ENCODE results near the gene GRB10.

GRB10 gene

GRCh38 chr7:50754684-50755083 is 28.0 kb downstream of the GRB10 start:
- no peak overlapping the region for H3K9ac ChIP-seq (ENCODE audit: low read length)
- no peak overlapping the region for H3K4me3 ChIP-seq (ENCODE audit: low read length)
- H3K36me3 ChIP-seq (ENCODE audit: control insufficient read depth, insufficient read depth, low read length, severe bottlenecking): peaks cover 3% of the 10 kb centered on the region
- DNase-seq (ENCODE audit: low read depth): no peak
- no peaks in the 10 kb centered on the region for H3K9me3 ChIP-seq (ENCODE audit: control insufficient read depth, low read length)
- H3K27me3 ChIP-seq (replicated peaks; ENCODE audit: control insufficient read depth, insufficient read depth, low read length): no peaks in the 10 kb centered on the region
- no peaks in the 10 kb centered on the region for H3K4me1 ChIP-seq (ENCODE audit: control insufficient read depth, insufficient read depth, low read length)

GRCh38 chr7:50754241-50754640 is 28.5 kb downstream of the GRB10 start:
- no peaks in the 10 kb centered on the region for H3K27me3 ChIP-seq (replicated peaks; ENCODE audit: control insufficient read depth, insufficient read depth, low read length)
- H3K4me1 ChIP-seq (ENCODE audit: control insufficient read depth, insufficient read depth, low read length): no peaks in the 10 kb centered on the region
- DNase-seq (ENCODE audit: low read depth): no peak
- H3K9me3 ChIP-seq (ENCODE audit: control insufficient read depth, low read length): no peaks in the 10 kb centered on the region
- H3K4me3 ChIP-seq (ENCODE audit: low read length): no peak overlapping the region
- H3K36me3 ChIP-seq (ENCODE audit: control insufficient read depth, insufficient read depth, low read length, severe bottlenecking): peaks cover 3% of the 10 kb centered on the region
- no peak overlapping the region for H3K9ac ChIP-seq (ENCODE audit: low read length)

- Histone ChIP-seq H3K4me1 (ENCODE audit: control insufficient read depth, insufficient read depth, low read length) (no peaks in the 10 kb centered on the region), H3K27me3 (replicated peaks; ENCODE audit: control insufficient read depth, insufficient read depth, low read length) (no peaks in the 10 kb centered on the region), H3K9me3 (ENCODE audit: control insufficient read depth, low read length) (no peaks in the 10 kb centered on the region), H3K4me3 (ENCODE audit: low read length) (no peak overlapping the region), H3K36me3 (ENCODE audit: control insufficient read depth, insufficient read depth, low read length, severe bottlenecking) (peaks cover 7% of the 10 kb centered on the region), H3K9ac (ENCODE audit: low read length) (no peak overlapping the region)
- DNase-seq (ENCODE audit: low read depth): no peak
Observed at GRCh38 chr7:50752422-50752821, 30.3 kb downstream of the GRB10 start.

- DNase-seq (ENCODE audit: low read depth): no peak
- Histone ChIP-seq H3K9me3 (ENCODE audit: control insufficient read depth, low read length) (no peaks in the 10 kb centered on the region), H3K27me3 (replicated peaks; ENCODE audit: control insufficient read depth, insufficient read depth, low read length) (no peaks in the 10 kb centered on the region), H3K4me1 (ENCODE audit: control insufficient read depth, insufficient read depth, low read length) (no peaks in the 10 kb centered on the region), H3K4me3 (ENCODE audit: low read length) (no peak overlapping the region), H3K9ac (ENCODE audit: low read length) (no peak overlapping the region), H3K36me3 (ENCODE audit: control insufficient read depth, insufficient read depth, low read length, severe bottlenecking) (peaks cover 8% of the 10 kb centered on the region)
Observed at GRCh38 chr7:50751146-50751545, 31.6 kb downstream of the GRB10 start.

DNA sequence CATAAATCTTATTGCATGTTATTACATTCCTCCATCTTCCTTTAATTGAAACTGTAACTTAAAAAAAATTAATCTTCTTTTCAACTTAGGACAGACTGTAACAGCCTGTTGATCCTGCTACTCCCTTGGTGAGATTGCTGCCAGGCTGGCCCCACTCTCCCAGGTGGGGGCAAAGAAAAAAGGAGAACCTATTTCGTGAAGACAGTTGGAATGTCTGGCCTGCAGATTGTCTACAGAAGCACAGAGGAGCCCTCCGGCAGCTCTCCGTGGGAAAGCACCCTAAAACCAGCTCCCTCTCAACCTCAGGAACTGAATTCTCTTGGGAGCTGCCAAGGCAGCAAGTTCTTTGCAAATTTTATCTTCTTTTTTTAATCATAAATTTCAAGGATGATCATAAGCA is 32.8 kb downstream of the GRB10 start:
- Histone ChIP-seq H3K36me3 (ENCODE audit: control insufficient read depth, insufficient read depth, low read length, severe bottlenecking) (peaks cover 11% of the 10 kb centered on the region), H3K9me3 (ENCODE audit: control insufficient read depth, low read length) (no peaks in the 10 kb centered on the region), H3K27me3 (replicated peaks; ENCODE audit: control insufficient read depth, insufficient read depth, low read length) (no peaks in the 10 kb centered on the region), H3K4me3 (ENCODE audit: low read length) (no peak overlapping the region), H3K4me1 (ENCODE audit: control insufficient read depth, insufficient read depth, low read length) (no peaks in the 10 kb centered on the region), H3K9ac (ENCODE audit: low read length) (no peak overlapping the region)
- DNase-seq (ENCODE audit: low read depth): no peak

GRCh38 chr7:50748472-50748871 is 34.2 kb downstream of the GRB10 start:
- H3K4me3 ChIP-seq (ENCODE audit: low read length): no peak overlapping the region
- H3K9me3 ChIP-seq (ENCODE audit: control insufficient read depth, low read length): no peaks in the 10 kb centered on the region
- H3K4me1 ChIP-seq (ENCODE audit: control insufficient read depth, insufficient read depth, low read length): no peaks in the 10 kb centered on the region
- no peaks in the 10 kb centered on the region for H3K27me3 ChIP-seq (replicated peaks; ENCODE audit: control insufficient read depth, insufficient read depth, low read length)
- H3K9ac ChIP-seq (ENCODE audit: low read length): no peak overlapping the region
- no peak for DNase-seq (ENCODE audit: low read depth)
- peaks cover 14% of the 10 kb centered on the region for H3K36me3 ChIP-seq (ENCODE audit: control insufficient read depth, insufficient read depth, low read length, severe bottlenecking)

GRCh38 chr7:50745835-50746234 is 36.9 kb downstream of the GRB10 start:
- no peaks in the 10 kb centered on the region for H3K9me3 ChIP-seq (ENCODE audit: control insufficient read depth, low read length)
- no peak for DNase-seq (ENCODE audit: low read depth)
- H3K27me3 ChIP-seq (replicated peaks; ENCODE audit: control insufficient read depth, insufficient read depth, low read length): no peaks in the 10 kb centered on the region
- peaks cover 14% of the 10 kb centered on the region for H3K36me3 ChIP-seq (ENCODE audit: control insufficient read depth, insufficient read depth, low read length, severe bottlenecking)
- no peak overlapping the region for H3K4me3 ChIP-seq (ENCODE audit: low read length)
- no peak overlapping the region for H3K9ac ChIP-seq (ENCODE audit: low read length)
- H3K4me1 ChIP-seq (ENCODE audit: control insufficient read depth, insufficient read depth, low read length): no peaks in the 10 kb centered on the region

GRCh38 chr7:50745336-50745735 is 37.4 kb downstream of the GRB10 start:
- Histone ChIP-seq H3K4me1 (ENCODE audit: control insufficient read depth, insufficient read depth, low read length) (no peaks in the 10 kb centered on the region), H3K9ac (ENCODE audit: low read length) (no peak overlapping the region), H3K9me3 (ENCODE audit: control insufficient read depth, low read length) (no peaks in the 10 kb centered on the region), H3K36me3 (ENCODE audit: control insufficient read depth, insufficient read depth, low read length, severe bottlenecking) (peaks cover 14% of the 10 kb centered on the region), H3K27me3 (replicated peaks; ENCODE audit: control insufficient read depth, insufficient read depth, low read length) (no peaks in the 10 kb centered on the region), H3K4me3 (ENCODE audit: low read length) (no peak overlapping the region)
- DNase-seq (ENCODE audit: low read depth): no peak

- Histone ChIP-seq H3K9me3 (ENCODE audit: control insufficient read depth, low read length) (no peaks in the 10 kb centered on the region), H3K36me3 (ENCODE audit: control insufficient read depth, insufficient read depth, low read length, severe bottlenecking) (peaks cover 14% of the 10 kb centered on the region), H3K9ac (ENCODE audit: low read length) (no peak overlapping the region), H3K27me3 (replicated peaks; ENCODE audit: control insufficient read depth, insufficient read depth, low read length) (no peaks in the 10 kb centered on the region), H3K4me1 (ENCODE audit: control insufficient read depth, insufficient read depth, low read length) (no peaks in the 10 kb centered on the region), H3K4me3 (ENCODE audit: low read length) (no peak overlapping the region)
- DNase-seq (ENCODE audit: low read depth): no peak
Observed at GRCh38 chr7:50743893-50744292, 38.8 kb downstream of the GRB10 start.

- peaks cover 14% of the 10 kb centered on the region for H3K36me3 ChIP-seq (ENCODE audit: control insufficient read depth, insufficient read depth, low read length, severe bottlenecking)
- H3K27me3 ChIP-seq (replicated peaks; ENCODE audit: control insufficient read depth, insufficient read depth, low read length): no peaks in the 10 kb centered on the region
- no peak overlapping the region for H3K9ac ChIP-seq (ENCODE audit: low read length)
- no peak overlapping the region for H3K4me3 ChIP-seq (ENCODE audit: low read length)
- no peaks in the 10 kb centered on the region for H3K4me1 ChIP-seq (ENCODE audit: control insufficient read depth, insufficient read depth, low read length)
- no peaks in the 10 kb centered on the region for H3K9me3 ChIP-seq (ENCODE audit: control insufficient read depth, low read length)
- DNase-seq (ENCODE audit: low read depth): no peak
Observed at GRCh38 chr7:50743016-50743415, 39.7 kb downstream of the GRB10 start.

DNA sequence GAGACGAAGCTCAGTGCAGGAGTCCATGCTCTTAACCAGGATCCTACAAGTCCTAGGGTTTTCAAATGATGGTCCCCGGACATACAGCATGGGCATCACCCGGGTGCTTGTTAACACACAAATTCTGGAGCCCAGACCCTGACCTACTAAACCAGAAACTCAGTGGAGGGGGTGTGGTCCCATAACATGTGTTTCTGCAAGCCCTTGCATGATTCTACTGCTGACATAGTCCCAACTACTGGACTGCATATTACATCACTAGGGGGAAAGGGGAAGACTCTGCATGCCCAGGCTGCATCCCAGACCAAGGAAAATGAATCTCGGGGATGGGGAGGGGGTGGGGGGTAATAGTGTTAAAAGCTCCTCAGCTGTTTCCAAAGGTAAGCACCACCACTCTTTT is 40.3 kb downstream of the GRB10 start:
- H3K9me3 ChIP-seq (ENCODE audit: control insufficient read depth, low read length): no peaks in the 10 kb centered on the region
- H3K4me1 ChIP-seq (ENCODE audit: control insufficient read depth, insufficient read depth, low read length): no peaks in the 10 kb centered on the region
- H3K36me3 ChIP-seq (ENCODE audit: control insufficient read depth, insufficient read depth, low read length, severe bottlenecking): peaks cover 10% of the 10 kb centered on the region
- DNase-seq (ENCODE audit: low read depth): no peak
- no peaks in the 10 kb centered on the region for H3K27me3 ChIP-seq (replicated peaks; ENCODE audit: control insufficient read depth, insufficient read depth, low read length)
- H3K4me3 ChIP-seq (ENCODE audit: low read length): no peak overlapping the region
- H3K9ac ChIP-seq (ENCODE audit: low read length): no peak overlapping the region

DNA sequence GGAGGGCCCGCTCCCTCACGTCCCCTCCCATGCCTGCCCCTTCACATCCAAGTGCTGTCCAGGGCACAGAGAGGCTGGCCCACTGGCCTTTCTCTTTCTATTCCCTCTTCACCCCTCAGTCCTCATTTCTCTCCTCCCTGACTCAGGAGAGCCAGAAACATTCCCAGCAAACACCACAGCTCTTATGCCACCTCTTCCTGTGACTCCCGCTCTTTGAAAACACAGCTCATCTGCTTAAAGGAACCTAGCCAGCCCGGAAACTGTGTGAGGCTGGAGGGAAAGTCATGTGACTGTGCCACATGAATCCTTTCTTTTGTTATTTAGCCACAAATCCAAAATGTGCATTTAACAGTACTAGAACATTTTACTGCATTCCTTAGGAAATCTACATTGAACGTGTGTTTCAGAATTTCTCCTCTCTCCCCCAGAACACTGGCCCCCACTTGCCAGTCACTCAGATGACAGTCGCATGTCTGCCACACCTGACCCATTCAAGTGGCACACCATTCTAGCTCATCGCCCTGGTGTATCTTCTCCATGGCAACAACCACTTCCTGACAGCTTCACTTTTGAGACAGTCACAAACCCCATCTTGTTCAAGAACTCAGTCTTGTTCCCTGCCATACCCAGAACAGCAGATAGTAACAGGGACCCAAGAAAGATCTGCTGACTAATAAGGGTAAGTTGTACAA is 42.8 kb downstream of the GRB10 start:
- H3K9me3 ChIP-seq (ENCODE audit: control insufficient read depth, low read length): no peaks in the 10 kb centered on the region
- H3K27me3 ChIP-seq (replicated peaks; ENCODE audit: control insufficient read depth, insufficient read depth, low read length): no peaks in the 10 kb centered on the region
- H3K4me3 ChIP-seq (ENCODE audit: low read length): no peak overlapping the region
- no peaks in the 10 kb centered on the region for H3K4me1 ChIP-seq (ENCODE audit: control insufficient read depth, insufficient read depth, low read length)
- no peak for DNase-seq (ENCODE audit: low read depth)
- H3K9ac ChIP-seq (ENCODE audit: low read length): no peak overlapping the region
- H3K36me3 ChIP-seq (ENCODE audit: control insufficient read depth, insufficient read depth, low read length, severe bottlenecking): peaks cover 6% of the 10 kb centered on the region
